A549 treated with AZD2906 at 1 μM for 4 hours (cell line): ENCODE results near the gene SCN11A. TPM values are rescaled to one million over a fixed set of nuclear protein-coding genes. Genes with fewer than 3 reads are reported as not detected.

Source experiments
- total RNA-seq: library from RNA; stranded (reverse); fragments of 200-300 nt; extraction: Qiagen RNA extraction; gene quantifications from 5 replicates; pipeline ENCODE4 v1.2.3, GENCODE V29; 2022

SCN11A gene
- 0.01 to 0.02 TPM (median 0.01 TPM) in 3 of 5 replicates, not detected in the others for total RNA-seq

DNA sequence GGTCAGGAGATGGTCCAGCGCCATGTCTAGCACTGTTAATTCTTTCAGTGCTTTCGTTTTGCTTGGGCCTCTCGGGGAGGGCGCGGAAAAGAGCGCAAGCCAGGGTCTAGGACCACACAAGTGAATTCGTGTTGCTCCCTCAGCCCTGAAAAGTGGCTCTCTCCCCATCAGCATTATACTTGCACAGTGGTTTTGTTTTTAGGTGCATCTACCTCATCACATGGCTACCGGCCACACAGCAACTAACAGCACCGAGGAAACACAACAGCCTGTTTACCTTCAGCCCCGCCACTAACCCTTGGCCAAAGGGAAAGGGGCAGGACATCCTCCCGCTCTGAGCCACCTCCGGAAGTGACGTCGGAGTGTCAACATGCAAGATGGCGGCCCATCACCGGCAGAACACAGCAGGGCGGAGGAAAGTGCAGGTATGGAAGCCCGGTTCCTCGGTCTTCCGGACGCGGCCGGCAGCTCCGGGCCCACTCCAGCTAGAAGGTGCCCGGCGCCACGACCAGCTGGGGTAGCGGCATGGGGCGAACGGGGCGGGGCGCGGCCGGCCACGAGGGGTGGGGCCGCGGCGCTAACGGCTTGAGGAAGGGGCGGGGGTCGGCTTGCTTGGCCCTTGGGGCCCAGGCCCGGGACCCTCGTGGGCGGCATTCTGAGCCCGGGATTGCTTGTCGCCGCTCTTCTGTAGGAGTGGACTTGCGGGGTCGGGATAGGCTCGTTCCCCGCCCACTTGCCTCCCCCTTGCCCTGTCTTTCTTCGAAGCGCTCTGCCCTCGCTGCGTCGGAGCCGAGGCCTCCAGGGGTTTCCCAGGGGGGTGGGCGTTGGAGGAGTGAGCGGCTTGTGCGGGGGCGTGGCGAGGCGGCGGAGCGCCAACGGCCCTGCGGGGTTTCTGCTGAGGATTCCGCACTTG is at the start of gene SCN11A, which contains the start of gene WDR48:
Gene SCN11A, minus strand, starts transcription at position 296 of the 913 bp plus-strand sequence. CDS start 101,582 bp downstream, outside the sequence.
Gene WDR48, plus strand, starts transcription at position 368 of the 913 bp plus-strand sequence. Its CDS starts 10 bp downstream, at position 378.

Other genes starting within 250 kb of the SCN11A start
- not detected in 5 replicates for gene SCN10A, start 235.7 kb downstream of the SCN11A start, total RNA-seq
- gene WDR48, start 72 bp upstream of the SCN11A start, total RNA-seq = 17.9 to 24.8 TPM (median 21.1 TPM) in 5 replicates
- 26.8 to 34.6 TPM (median 30.4 TPM) in 5 replicates for gene GORASP1, start 55.7 kb upstream of the SCN11A start, total RNA-seq
- gene TTC21A, start 55.7 kb upstream of the SCN11A start, total RNA-seq = 1.2 to 2.8 TPM (median 2.1 TPM) in 5 replicates
- gene CSRNP1, start 101.6 kb upstream of the SCN11A start, total RNA-seq = 17.5 to 24.9 TPM (median 20.7 TPM) in 5 replicates
- gene XIRP1, start 140.7 kb upstream of the SCN11A start, total RNA-seq = 0.17 to 0.25 TPM (median 0.19 TPM) in 5 replicates
- gene CX3CR1, start 228.1 kb upstream of the SCN11A start, total RNA-seq = 0.03 to 0.07 TPM (median 0.06 TPM) in 3 of 5 replicates, not detected in the others